Neural cell (in vitro differentiated cells): ENCODE data around the gene PCDHGB6.
A peak's percentile ranks its signal among the peaks of the same experiment; 100 is the strongest.
"Not testable (repeated sequence)": the region's sequence is repeated elsewhere in the genome, so short reads cannot be mapped to it uniquely, and the experiment has no call there.

Experiments used
- EP300 ChIP-seq: fragments of 450-650 bp; conservative IDR thresholded peaks from 2 replicates; pipeline ENCODE4 v1.6.1; 2014; ENCODE audit warnings: antibody characterized with exemption, mild to moderate bottlenecking, moderate library complexity; ENCODE audit not compliant: poor library complexity, severe bottlenecking
- POLR2AphosphoS5 ChIP-seq: IDR thresholded peaks from 2 replicates; pipeline ENCODE4 v1.6.1; 2012
- RAD21 ChIP-seq: fragments of 450-650 bp; conservative IDR thresholded peaks from 2 replicates; pipeline ENCODE4 v1.6.1; 2014; ENCODE audit warnings: antibody characterized with exemption, mild to moderate bottlenecking, moderate library complexity
- TAF1 ChIP-seq: IDR thresholded peaks from 2 replicates; pipeline ENCODE4 v1.6.1; 2012; ENCODE audit warnings: low read depth
- TF ChIP-seq, protein P1 (sequence below): fragments of 450-650 bp; IDR thresholded peaks from 2 replicates; pipeline ENCODE4 v1.5.1; 2014; ENCODE audit warnings: antibody characterized with exemption, mild to moderate bottlenecking, moderate library complexity; ENCODE audit not compliant: poor library complexity, severe bottlenecking
- TF ChIP-seq, protein P2 (sequence below): IDR thresholded peaks from 2 replicates; pipeline ENCODE4 v1.6.1; 2012; ENCODE audit warnings: borderline replicate concordance

DNA sequence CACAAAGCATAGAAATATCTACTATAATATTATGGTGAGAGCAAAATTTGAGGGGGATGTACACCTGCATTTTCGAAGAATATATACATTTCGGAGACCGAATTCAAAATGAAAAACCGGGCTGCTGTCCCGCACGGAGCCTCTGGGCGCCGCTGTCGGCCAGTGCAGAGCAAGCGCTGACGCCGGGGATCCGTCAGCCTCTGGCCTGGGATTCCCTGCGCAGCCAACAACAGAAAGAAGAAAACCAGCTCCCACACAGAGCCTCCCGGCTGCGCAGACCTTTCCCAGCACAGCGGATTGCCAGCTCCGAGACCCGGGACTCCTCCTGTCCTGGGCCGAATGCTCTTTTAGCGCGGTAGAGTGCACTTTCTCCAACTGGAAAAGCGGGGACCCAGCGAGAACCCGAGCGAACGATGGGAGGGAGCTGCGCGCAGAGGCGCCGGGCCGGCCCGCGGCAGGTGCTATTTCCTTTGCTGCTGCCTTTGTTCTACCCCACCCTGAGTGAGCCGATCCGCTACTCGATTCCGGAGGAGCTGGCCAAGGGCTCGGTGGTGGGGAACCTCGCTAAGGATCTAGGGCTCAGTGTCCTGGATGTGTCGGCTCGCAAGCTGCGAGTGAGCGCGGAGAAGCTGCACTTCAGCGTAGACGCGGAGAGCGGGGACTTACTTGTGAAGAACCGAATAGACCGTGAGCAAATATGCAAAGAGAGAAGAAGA, at the start of gene PCDHGB6:
- TF ChIP-seq, protein P1, sequence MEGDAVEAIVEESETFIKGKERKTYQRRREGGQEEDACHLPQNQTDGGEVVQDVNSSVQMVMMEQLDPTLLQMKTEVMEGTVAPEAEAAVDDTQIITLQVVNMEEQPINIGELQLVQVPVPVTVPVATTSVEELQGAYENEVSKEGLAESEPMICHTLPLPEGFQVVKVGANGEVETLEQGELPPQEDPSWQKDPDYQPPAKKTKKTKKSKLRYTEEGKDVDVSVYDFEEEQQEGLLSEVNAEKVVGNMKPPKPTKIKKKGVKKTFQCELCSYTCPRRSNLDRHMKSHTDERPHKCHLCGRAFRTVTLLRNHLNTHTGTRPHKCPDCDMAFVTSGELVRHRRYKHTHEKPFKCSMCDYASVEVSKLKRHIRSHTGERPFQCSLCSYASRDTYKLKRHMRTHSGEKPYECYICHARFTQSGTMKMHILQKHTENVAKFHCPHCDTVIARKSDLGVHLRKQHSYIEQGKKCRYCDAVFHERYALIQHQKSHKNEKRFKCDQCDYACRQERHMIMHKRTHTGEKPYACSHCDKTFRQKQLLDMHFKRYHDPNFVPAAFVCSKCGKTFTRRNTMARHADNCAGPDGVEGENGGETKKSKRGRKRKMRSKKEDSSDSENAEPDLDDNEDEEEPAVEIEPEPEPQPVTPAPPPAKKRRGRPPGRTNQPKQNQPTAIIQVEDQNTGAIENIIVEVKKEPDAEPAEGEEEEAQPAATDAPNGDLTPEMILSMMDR: peak; percentile 86
- TF ChIP-seq RAD21 (peak; percentile 88), TAF1 (peak; percentile 33), POLR2AphosphoS5 (peak; percentile 50)
- TF ChIP-seq, protein P2, sequence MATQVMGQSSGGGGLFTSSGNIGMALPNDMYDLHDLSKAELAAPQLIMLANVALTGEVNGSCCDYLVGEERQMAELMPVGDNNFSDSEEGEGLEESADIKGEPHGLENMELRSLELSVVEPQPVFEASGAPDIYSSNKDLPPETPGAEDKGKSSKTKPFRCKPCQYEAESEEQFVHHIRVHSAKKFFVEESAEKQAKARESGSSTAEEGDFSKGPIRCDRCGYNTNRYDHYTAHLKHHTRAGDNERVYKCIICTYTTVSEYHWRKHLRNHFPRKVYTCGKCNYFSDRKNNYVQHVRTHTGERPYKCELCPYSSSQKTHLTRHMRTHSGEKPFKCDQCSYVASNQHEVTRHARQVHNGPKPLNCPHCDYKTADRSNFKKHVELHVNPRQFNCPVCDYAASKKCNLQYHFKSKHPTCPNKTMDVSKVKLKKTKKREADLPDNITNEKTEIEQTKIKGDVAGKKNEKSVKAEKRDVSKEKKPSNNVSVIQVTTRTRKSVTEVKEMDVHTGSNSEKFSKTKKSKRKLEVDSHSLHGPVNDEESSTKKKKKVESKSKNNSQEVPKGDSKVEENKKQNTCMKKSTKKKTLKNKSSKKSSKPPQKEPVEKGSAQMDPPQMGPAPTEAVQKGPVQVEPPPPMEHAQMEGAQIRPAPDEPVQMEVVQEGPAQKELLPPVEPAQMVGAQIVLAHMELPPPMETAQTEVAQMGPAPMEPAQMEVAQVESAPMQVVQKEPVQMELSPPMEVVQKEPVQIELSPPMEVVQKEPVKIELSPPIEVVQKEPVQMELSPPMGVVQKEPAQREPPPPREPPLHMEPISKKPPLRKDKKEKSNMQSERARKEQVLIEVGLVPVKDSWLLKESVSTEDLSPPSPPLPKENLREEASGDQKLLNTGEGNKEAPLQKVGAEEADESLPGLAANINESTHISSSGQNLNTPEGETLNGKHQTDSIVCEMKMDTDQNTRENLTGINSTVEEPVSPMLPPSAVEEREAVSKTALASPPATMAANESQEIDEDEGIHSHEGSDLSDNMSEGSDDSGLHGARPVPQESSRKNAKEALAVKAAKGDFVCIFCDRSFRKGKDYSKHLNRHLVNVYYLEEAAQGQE: peak; percentile 78
- TF ChIP-seq EP300: not testable (repeated sequence)
